Measurements from ENCODE around the gene C9orf40. TPM values are rescaled to one million over a fixed set of nuclear protein-coding genes. Genes with fewer than 3 reads are reported as not detected.

C9orf40 gene
- total RNA-seq = 2.9 and 3.2 TPM in 2 replicates

GRCh38 chr9:74952201-74953151, at the start of gene C9orf40:
Gene C9orf40, minus strand, starts transcription at chr9:74952912. Its CDS starts 301 bp downstream, at chr9:74952611.

Other genes with a start within 250 kb of the C9orf40 start
- gene TRPM6, start 65.0 kb downstream of the C9orf40 start, total RNA-seq = 0.03 and 0.07 TPM in 2 replicates
- gene CARNMT1, start 75.4 kb upstream of the C9orf40 start, total RNA-seq = 24.6 and 25.4 TPM in 2 replicates
- gene NMRK1, start 135.2 kb upstream of the C9orf40 start, total RNA-seq = 11.5 and 25.4 TPM in 2 replicates
- gene OSTF1, start 135.6 kb upstream of the C9orf40 start, total RNA-seq = 31.4 and 39.7 TPM in 2 replicates

Measured in smooth muscle cell of the pulmonary artery (primary cell).